ENCODE data around the gene PVALEF. TPM values are rescaled to one million over a fixed set of nuclear protein-coding genes. Genes with fewer than 3 reads are reported as not detected.

The PVALEF gene
- not detected in 3 replicates for total RNA-seq
- long read RNA-seq = 0 reads

DNA sequence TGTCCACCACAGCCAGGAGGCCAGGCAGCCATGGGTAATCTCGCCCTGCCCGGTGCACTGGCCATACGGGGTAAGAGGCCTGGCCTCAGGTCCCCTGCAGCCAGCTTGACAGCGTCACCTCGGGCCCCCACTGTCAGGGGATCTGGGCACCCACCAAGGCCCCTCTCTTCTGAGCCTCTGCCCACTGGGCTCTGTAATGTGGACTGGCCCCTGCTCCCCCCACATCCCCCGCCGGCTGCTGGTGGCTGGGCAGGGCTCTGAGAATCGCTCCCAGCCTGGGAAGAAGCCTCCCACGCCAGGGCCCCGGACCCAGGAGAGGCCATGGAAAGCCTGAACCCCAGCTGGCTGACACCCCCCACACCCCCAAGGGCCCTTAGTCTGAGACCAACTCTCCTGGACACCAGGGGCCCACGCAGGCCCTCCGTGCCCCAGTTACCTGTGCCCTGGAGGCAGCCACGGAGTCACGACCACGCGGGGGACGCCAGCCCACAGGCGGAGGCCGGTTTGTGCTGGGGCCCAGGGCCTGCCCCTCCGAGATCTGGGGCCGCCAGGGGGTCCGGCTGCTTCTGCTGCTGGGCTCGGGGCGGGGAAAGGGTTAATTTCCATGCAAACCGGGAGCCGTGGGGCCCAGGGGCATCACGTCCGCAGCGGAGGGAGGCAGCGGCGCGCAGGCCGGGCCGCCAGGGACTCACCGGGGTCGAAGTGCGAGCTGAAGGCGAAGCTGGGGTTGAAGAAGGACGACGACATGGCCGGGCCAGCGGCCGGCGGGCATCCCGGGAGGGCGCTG is at the start of gene PVALEF:
Gene PVALEF (plus strand): TSS at position 262 of the 787 bp plus-strand sequence. CDS start 15,720 bp downstream, outside the sequence.
- no peaks in the 10 kb centered on the region for H3K4me1 Mint-ChIP-seq (ENCODE audit: low read depth)
- DNase-seq (ENCODE audit: low spot score) = no peak
- peaks cover 3% of the 10 kb centered on the region for H3K27me3 Mint-ChIP-seq (ENCODE audit: low read depth)
- H3K36me3 Mint-ChIP-seq (ENCODE audit: low read depth) = no peaks in the 10 kb centered on the region
- no peaks in the 10 kb centered on the region for H3K9me3 Mint-ChIP-seq (ENCODE audit: low read depth)
- H3K4me3 Mint-ChIP-seq (ENCODE audit: unreplicated experiment) = peak within 1 kb of the TSS; percentile 47
- H3K27ac Mint-ChIP-seq (ENCODE audit: unreplicated experiment) = no peak within 1 kb of the TSS
- TF ChIP-seq, protein P1, sequence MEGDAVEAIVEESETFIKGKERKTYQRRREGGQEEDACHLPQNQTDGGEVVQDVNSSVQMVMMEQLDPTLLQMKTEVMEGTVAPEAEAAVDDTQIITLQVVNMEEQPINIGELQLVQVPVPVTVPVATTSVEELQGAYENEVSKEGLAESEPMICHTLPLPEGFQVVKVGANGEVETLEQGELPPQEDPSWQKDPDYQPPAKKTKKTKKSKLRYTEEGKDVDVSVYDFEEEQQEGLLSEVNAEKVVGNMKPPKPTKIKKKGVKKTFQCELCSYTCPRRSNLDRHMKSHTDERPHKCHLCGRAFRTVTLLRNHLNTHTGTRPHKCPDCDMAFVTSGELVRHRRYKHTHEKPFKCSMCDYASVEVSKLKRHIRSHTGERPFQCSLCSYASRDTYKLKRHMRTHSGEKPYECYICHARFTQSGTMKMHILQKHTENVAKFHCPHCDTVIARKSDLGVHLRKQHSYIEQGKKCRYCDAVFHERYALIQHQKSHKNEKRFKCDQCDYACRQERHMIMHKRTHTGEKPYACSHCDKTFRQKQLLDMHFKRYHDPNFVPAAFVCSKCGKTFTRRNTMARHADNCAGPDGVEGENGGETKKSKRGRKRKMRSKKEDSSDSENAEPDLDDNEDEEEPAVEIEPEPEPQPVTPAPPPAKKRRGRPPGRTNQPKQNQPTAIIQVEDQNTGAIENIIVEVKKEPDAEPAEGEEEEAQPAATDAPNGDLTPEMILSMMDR (IDR thresholded peaks at IDR 0.05) = no peak

DNA sequence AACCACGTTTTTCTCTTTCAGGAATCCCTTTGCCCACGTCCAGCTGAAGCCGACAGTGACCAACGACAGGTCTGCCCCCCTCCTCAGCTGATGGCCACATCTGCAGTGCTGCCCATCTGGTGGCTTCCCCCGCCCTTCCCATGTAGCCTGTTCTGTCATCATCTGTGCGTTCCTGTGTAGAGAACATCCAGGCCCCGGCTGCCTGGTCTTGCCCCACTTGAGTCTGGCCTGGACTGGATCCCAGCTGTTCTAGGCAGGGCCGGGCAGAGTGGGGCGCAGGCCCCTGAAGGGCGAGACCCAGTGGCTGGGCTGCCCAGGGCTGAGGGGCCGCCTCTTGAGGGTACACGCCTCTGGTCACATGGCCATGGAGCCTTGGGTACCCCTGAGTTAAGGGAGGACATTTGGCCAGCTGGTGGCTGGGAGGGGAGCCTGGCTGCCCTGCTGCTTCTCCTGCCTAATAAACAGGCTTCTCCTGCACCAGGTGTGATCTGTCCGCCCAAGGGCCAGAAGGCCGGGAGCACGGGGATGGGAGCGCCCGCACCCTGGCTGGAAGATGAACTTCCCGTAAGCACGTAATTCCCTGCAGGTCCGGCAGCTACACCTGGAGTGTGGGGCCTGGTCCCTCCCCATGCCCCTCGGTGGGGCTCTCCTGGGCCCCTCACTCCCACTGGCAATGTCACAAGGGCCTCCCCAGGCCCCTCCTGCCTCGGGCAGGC is 49.4 kb upstream of the PVALEF start:
- DNase-seq (ENCODE audit: low spot score) = no peak
- Mint-ChIP-seq H3K27ac (ENCODE audit: unreplicated experiment) (no peak overlapping the region), H3K4me3 (ENCODE audit: unreplicated experiment) (no peak overlapping the region), H3K36me3 (ENCODE audit: low read depth) (no peaks in the 10 kb centered on the region), H3K9me3 (ENCODE audit: low read depth) (no peaks in the 10 kb centered on the region), H3K4me1 (ENCODE audit: low read depth) (peaks cover 9% of the 10 kb centered on the region), H3K27me3 (ENCODE audit: low read depth) (no peaks in the 10 kb centered on the region)
- TF ChIP-seq, protein P1 (IDR thresholded peaks at IDR 0.05) = no peak

DNA sequence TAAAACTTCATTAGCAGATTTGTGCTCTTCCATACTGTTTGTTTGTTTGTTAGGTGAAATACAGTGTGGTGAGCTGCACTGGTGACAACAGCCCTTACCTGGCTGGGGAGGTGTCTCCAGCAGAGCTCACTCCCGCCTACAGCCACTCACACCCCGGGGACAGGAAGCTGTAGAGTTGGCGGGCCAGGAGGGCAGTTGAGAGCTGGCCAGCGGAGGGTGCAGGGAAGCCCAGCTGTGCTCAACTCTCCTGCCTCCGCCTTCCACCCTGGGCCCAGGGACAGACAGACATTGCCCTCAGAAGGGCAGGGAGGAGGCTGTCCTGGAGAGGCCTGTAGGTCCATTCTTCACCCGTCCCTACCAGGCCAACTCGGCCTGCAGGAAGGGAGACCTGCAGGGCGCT is 48.6 kb upstream of the PVALEF start:
- TF ChIP-seq, protein P1 (IDR thresholded peaks at IDR 0.05) = no peak
- DNase-seq (ENCODE audit: low spot score) = no peak
- H3K27me3 Mint-ChIP-seq (ENCODE audit: low read depth) = no peaks in the 10 kb centered on the region
- H3K36me3 Mint-ChIP-seq (ENCODE audit: low read depth) = no peaks in the 10 kb centered on the region
- no peak overlapping the region for H3K4me3 Mint-ChIP-seq (ENCODE audit: unreplicated experiment)
- H3K27ac Mint-ChIP-seq (ENCODE audit: unreplicated experiment) = no peak overlapping the region
- H3K9me3 Mint-ChIP-seq (ENCODE audit: low read depth) = no peaks in the 10 kb centered on the region
- peaks cover 9% of the 10 kb centered on the region for H3K4me1 Mint-ChIP-seq (ENCODE audit: low read depth)

DNA sequence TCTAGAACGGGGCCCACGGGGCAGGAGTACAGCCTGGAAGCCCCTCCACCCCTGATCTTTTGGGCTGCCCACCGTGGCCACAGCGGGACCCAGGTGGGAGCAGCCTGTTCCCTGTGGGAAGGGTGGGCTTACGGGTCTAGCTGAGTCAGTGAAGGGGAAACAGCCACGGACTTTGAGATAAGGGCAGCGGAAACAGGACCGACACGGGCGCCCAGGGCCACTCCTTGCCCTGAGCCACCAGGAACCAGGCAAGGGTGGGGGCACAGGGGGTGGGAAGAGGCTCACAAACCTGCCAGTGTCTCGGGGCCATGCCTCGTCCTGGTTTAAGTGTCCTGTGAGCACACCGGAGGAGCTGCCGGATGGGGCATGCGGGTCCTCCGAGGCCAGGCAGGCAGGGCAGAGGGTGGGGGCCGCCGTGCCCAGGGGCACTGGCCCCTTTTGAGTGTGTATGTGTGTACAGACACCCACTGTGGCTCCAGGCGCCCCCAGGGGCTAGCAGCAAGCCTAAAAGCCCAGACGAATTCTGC is 47.6 kb upstream of the PVALEF start:
- H3K27me3 Mint-ChIP-seq (ENCODE audit: low read depth) = no peaks in the 10 kb centered on the region
- TF ChIP-seq, protein P1 (IDR thresholded peaks at IDR 0.05) = no peak
- no peaks in the 10 kb centered on the region for H3K36me3 Mint-ChIP-seq (ENCODE audit: low read depth)
- H3K4me1 Mint-ChIP-seq (ENCODE audit: low read depth) = peaks cover 9% of the 10 kb centered on the region
- H3K9me3 Mint-ChIP-seq (ENCODE audit: low read depth) = no peaks in the 10 kb centered on the region
- no peak overlapping the region for H3K4me3 Mint-ChIP-seq (ENCODE audit: unreplicated experiment)
- no peak for DNase-seq (ENCODE audit: low spot score)
- no peak overlapping the region for H3K27ac Mint-ChIP-seq (ENCODE audit: unreplicated experiment)

Data from chondrocyte (in vitro differentiated cells).